GM18507 (cell line): Measurements from ENCODE around the gene WDR87.
"Not testable (repeated sequence)": the region's sequence is repeated elsewhere in the genome, so short reads cannot be mapped to it uniquely, and the experiment has no call there.

Source experiments
- DNase-seq: peaks from one replicate; pipeline ENCODE4 v3.0.0; 2011; ENCODE audit warnings: low read depth; ENCODE audit not compliant: insufficient read length; ENCODE audit errors: extremely low spot score
- FAIRE-seq: peaks from 2 replicates; lab custom pipeline; 2011; peaks lifted over from hg19 to GRCh38; lab: Jason Lieb, UNC

Gene WDR87

GRCh38 chr19:37899453-37899852 is 6.9 kb downstream of the WDR87 start:
- FAIRE-seq = no peak
- DNase-seq = no peak

GRCh38 chr19:37896180-37896579 is 10.2 kb downstream of the WDR87 start:
- no peak for FAIRE-seq
- DNase-seq = no peak

- FAIRE-seq = no peak
- DNase-seq = no peak
Observed at GRCh38 chr19:37893845-37894575, 12.4 kb downstream of the WDR87 start.

GRCh38 chr19:37886571-37886970 is 19.8 kb downstream of the WDR87 start:
- no peak for DNase-seq
- FAIRE-seq = no peak

- no peak for FAIRE-seq
- DNase-seq = no peak
Observed at GRCh38 chr19:37885392-37885791, 21.0 kb downstream of the WDR87 start.

GRCh38 chr19:37877147-37877546 is 29.2 kb downstream of the WDR87 start:
- no peak for FAIRE-seq
- no peak for DNase-seq

- DNase-seq = no peak
- no peak for FAIRE-seq
Observed at GRCh38 chr19:37876032-37876431, 30.4 kb downstream of the WDR87 start.

GRCh38 chr19:37874784-37875183 is 31.6 kb downstream of the WDR87 start:
- FAIRE-seq (no peak), DNase-seq (no peak)

- FAIRE-seq (no peak), DNase-seq (no peak)
Observed at GRCh38 chr19:37872383-37872782, 34.0 kb downstream of the WDR87 start.

GRCh38 chr19:37869766-37870340 is 36.5 kb downstream of the WDR87 start:
- DNase-seq (no peak), FAIRE-seq (no peak)

- DNase-seq = no peak
- no peak for FAIRE-seq
Observed at GRCh38 chr19:37867831-37868230, 38.6 kb downstream of the WDR87 start.

GRCh38 chr19:37865930-37866329 is 40.5 kb downstream of the WDR87 start:
- not testable (repeated sequence) for DNase-seq, FAIRE-seq

- DNase-seq = no peak
- FAIRE-seq = no peak
Observed at GRCh38 chr19:37864501-37864900, 41.9 kb downstream of the WDR87 start.

- no peak for FAIRE-seq
- DNase-seq = no peak
Observed at GRCh38 chr19:37855098-37855497, 51.3 kb downstream of the WDR87 start.

- DNase-seq = no peak
- no peak for FAIRE-seq
Observed at GRCh38 chr19:37845932-37846331, 60.5 kb downstream of the WDR87 start.
